Panc1 (cell line): ENCODE data around the gene KCNJ5.

ENCODE experiments used
- POLR2AphosphoS5 ChIP-seq: IDR thresholded peaks from 2 replicates; pipeline ENCODE4 v1.6.1; 2012; ENCODE audit warnings: mild to moderate bottlenecking, low read depth, low read length, moderate library complexity
- SIN3A ChIP-seq: IDR thresholded peaks from 2 replicates; pipeline ENCODE4 v1.6.1; 2012; ENCODE audit warnings: low read depth, mild to moderate bottlenecking, low read length, moderate library complexity, borderline replicate concordance; ENCODE audit not compliant: insufficient read depth
- TCF7L2 ChIP-seq: IDR thresholded peaks from 2 replicates; pipeline ENCODE4 v1.6.1; 2011; ENCODE audit warnings: mild to moderate bottlenecking, low read depth, low read length, inconsistent platforms
- TF ChIP-seq, protein P1 (sequence below): fragments of 450-650 bp; IDR thresholded peaks from 2 replicates; pipeline ENCODE4 v1.5.1; 2017; ENCODE audit warnings: mild to moderate bottlenecking
- TF ChIP-seq, protein P2 (sequence below), 2 experiments: IDR thresholded peaks; 2 replicates each; pipeline ENCODE4 v1.6.1; 2011 to 2012; ENCODE audit warnings: low read depth in 2 of 2, control low read depth in 1 of 2, low read length in 1 of 2, mild to moderate bottlenecking in 1 of 2, moderate library complexity in 1 of 2; ENCODE audit not compliant: insufficient read depth in 1 of 2

DNA sequence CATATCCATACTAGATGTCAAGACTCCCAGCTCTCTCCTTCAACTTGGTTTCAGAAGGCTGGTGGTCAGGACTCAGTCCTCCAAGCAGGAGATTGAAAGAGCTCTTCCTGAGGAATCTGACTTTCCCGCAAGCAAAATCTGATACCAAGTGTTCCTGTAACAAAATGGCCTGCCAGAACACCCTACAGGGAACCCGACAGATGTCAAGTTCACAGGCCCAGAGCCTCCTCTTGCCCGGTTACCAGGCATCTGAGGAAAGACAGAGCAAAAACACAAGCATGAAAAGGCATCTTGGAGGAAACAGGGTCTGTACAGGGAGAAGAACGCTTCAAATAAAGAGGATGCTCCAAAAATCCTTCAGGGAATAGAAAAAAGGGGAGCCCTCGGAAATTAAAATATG lies 8.7 kb upstream of the KCNJ5 start:
- TF ChIP-seq, protein P1, sequence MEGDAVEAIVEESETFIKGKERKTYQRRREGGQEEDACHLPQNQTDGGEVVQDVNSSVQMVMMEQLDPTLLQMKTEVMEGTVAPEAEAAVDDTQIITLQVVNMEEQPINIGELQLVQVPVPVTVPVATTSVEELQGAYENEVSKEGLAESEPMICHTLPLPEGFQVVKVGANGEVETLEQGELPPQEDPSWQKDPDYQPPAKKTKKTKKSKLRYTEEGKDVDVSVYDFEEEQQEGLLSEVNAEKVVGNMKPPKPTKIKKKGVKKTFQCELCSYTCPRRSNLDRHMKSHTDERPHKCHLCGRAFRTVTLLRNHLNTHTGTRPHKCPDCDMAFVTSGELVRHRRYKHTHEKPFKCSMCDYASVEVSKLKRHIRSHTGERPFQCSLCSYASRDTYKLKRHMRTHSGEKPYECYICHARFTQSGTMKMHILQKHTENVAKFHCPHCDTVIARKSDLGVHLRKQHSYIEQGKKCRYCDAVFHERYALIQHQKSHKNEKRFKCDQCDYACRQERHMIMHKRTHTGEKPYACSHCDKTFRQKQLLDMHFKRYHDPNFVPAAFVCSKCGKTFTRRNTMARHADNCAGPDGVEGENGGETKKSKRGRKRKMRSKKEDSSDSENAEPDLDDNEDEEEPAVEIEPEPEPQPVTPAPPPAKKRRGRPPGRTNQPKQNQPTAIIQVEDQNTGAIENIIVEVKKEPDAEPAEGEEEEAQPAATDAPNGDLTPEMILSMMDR: no peak
- no peak for TF ChIP-seq SIN3A
- no peak for TF ChIP-seq POLR2AphosphoS5
- TF ChIP-seq TCF7L2: no peak
- TF ChIP-seq, protein P2, sequence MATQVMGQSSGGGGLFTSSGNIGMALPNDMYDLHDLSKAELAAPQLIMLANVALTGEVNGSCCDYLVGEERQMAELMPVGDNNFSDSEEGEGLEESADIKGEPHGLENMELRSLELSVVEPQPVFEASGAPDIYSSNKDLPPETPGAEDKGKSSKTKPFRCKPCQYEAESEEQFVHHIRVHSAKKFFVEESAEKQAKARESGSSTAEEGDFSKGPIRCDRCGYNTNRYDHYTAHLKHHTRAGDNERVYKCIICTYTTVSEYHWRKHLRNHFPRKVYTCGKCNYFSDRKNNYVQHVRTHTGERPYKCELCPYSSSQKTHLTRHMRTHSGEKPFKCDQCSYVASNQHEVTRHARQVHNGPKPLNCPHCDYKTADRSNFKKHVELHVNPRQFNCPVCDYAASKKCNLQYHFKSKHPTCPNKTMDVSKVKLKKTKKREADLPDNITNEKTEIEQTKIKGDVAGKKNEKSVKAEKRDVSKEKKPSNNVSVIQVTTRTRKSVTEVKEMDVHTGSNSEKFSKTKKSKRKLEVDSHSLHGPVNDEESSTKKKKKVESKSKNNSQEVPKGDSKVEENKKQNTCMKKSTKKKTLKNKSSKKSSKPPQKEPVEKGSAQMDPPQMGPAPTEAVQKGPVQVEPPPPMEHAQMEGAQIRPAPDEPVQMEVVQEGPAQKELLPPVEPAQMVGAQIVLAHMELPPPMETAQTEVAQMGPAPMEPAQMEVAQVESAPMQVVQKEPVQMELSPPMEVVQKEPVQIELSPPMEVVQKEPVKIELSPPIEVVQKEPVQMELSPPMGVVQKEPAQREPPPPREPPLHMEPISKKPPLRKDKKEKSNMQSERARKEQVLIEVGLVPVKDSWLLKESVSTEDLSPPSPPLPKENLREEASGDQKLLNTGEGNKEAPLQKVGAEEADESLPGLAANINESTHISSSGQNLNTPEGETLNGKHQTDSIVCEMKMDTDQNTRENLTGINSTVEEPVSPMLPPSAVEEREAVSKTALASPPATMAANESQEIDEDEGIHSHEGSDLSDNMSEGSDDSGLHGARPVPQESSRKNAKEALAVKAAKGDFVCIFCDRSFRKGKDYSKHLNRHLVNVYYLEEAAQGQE (IDR thresholded peaks at IDR 0.05; ENCODE audit: insufficient read depth in 1 of 2, low read depth in 2 of 2, low read length in 1 of 2): no peak
